ENCODE data around the gene HOXA11. TPM values are rescaled to one million over a fixed set of nuclear protein-coding genes. Genes with fewer than 3 reads are reported as not detected.

Gene HOXA11
- total RNA-seq, 1 donor from 2014 or later, result not detected

GRCh38 chr7:27164045-27164366 is 21.0 kb downstream of the HOXA11 start:
- Mint-ChIP-seq H3K4me1 (ENCODE audit: unreplicated experiment) (peaks cover 31% of the 10 kb centered on the region), H3K27me3 (ENCODE audit: unreplicated experiment) (peaks cover 36% of the 10 kb centered on the region), H3K4me3 (ENCODE audit: unreplicated experiment) (no peak overlapping the region), H3K9me3 (ENCODE audit: unreplicated experiment) (no peaks in the 10 kb centered on the region), H3K27ac (ENCODE audit: unreplicated experiment) (no peak overlapping the region), H3K36me3 (ENCODE audit: low read depth, unreplicated experiment) (peaks cover 4% of the 10 kb centered on the region)
- TF ChIP-seq, protein P1, sequence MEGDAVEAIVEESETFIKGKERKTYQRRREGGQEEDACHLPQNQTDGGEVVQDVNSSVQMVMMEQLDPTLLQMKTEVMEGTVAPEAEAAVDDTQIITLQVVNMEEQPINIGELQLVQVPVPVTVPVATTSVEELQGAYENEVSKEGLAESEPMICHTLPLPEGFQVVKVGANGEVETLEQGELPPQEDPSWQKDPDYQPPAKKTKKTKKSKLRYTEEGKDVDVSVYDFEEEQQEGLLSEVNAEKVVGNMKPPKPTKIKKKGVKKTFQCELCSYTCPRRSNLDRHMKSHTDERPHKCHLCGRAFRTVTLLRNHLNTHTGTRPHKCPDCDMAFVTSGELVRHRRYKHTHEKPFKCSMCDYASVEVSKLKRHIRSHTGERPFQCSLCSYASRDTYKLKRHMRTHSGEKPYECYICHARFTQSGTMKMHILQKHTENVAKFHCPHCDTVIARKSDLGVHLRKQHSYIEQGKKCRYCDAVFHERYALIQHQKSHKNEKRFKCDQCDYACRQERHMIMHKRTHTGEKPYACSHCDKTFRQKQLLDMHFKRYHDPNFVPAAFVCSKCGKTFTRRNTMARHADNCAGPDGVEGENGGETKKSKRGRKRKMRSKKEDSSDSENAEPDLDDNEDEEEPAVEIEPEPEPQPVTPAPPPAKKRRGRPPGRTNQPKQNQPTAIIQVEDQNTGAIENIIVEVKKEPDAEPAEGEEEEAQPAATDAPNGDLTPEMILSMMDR (IDR thresholded peaks at IDR 0.05; ENCODE audit: unreplicated experiment), result no peak
- no peak for DNase-seq (ENCODE audit: low spot score)

GRCh38 chr7:27163288-27164044 is 21.6 kb downstream of the HOXA11 start:
- no peak overlapping the region for H3K27ac Mint-ChIP-seq (ENCODE audit: unreplicated experiment)
- H3K4me1 Mint-ChIP-seq (ENCODE audit: unreplicated experiment), result peaks cover 26% of the 10 kb centered on the region
- H3K36me3 Mint-ChIP-seq (ENCODE audit: low read depth, unreplicated experiment), result peaks cover 4% of the 10 kb centered on the region
- DNase-seq (ENCODE audit: low spot score), result no peak
- TF ChIP-seq, protein P1 (IDR thresholded peaks at IDR 0.05; ENCODE audit: unreplicated experiment), result no peak
- no peaks in the 10 kb centered on the region for H3K9me3 Mint-ChIP-seq (ENCODE audit: unreplicated experiment)
- H3K4me3 Mint-ChIP-seq (ENCODE audit: unreplicated experiment), result no peak overlapping the region
- peaks cover 34% of the 10 kb centered on the region for H3K27me3 Mint-ChIP-seq (ENCODE audit: unreplicated experiment)

DNA sequence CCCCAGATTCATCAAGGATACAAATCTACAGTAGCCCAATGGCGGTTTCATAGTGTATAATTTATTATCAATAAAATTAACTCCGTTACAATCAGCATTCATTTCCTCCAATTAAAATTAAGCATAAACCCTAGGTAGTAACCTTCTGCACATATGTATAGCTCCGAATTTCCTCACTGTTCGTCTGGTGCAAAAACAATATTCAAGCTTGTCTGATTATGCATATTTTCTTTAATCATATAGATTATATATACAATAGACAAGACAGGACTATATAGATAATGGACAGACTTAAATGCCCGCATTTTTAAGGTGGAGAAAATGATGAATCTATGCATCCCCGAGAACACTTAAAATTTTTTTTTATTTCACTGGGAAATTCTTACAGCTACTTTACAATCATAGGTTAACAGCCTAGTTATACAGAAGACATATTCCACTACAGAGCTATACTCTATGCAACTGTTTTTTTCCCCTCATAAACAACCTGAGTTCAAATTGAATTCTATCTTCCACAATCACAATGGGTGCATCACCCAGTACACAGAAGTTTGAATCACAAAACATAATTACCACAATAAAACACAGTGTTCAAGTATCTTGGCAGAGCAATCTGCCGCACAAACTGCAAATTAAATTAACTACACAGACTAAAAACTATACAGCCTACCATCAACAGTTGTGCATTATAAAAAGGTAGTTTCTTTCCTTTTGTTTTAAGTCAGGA is 22.3 kb downstream of the HOXA11 start:
- H3K36me3 Mint-ChIP-seq (ENCODE audit: low read depth, unreplicated experiment), result peaks cover 4% of the 10 kb centered on the region
- H3K4me1 Mint-ChIP-seq (ENCODE audit: unreplicated experiment), result peaks cover 19% of the 10 kb centered on the region
- no peak for DNase-seq (ENCODE audit: low spot score)
- H3K27me3 Mint-ChIP-seq (ENCODE audit: unreplicated experiment), result peaks cover 33% of the 10 kb centered on the region
- H3K27ac Mint-ChIP-seq (ENCODE audit: unreplicated experiment), result no peak overlapping the region
- TF ChIP-seq, protein P1 (IDR thresholded peaks at IDR 0.05; ENCODE audit: unreplicated experiment), result no peak
- H3K9me3 Mint-ChIP-seq (ENCODE audit: unreplicated experiment), result no peaks in the 10 kb centered on the region
- H3K4me3 Mint-ChIP-seq (ENCODE audit: unreplicated experiment), result no peak overlapping the region

DNA sequence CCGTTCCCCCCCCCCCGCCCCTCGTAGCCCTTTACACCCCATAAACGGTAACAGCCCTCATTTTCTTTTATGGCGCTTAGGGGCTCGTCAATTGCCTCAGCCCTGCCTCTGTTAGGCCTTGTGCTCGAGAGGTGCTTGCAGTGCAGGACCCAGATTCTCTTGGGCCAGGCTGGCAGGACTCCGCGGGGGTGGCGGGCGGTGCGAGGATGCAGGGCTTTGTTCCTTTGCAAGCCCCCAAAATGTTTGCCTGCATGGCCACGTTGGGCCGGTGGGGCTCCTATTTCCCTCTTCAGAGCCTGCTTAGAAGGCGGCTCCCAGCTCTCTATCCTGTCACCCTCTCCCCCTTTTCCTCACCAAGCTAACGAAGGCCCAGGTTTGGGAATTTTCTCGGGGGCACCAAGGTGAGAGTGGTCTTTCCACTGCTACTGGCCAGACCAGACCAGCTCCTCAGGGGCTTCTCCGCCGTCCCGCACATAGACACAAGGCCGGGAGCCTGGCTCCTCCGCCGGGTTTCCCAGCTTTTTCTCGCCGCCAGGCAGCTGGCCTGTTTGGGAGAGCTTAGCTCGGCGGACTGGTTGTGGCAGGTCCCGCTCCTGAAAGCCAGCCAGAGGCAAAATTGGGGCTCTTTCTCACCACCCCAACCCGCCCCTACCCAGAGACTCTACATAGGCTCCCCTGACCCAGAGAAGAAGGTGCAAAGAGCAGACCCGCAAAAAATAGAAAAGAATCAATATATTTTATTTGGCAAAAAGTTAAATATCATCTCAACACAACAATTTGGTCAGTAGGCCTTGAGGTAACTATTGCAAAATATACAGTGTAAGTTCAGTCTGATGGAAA is 23.1 kb downstream of the HOXA11 start:
- no peak for DNase-seq (ENCODE audit: low spot score)
- Mint-ChIP-seq H3K9me3 (ENCODE audit: unreplicated experiment) (no peaks in the 10 kb centered on the region), H3K4me3 (ENCODE audit: unreplicated experiment) (no peak overlapping the region), H3K36me3 (ENCODE audit: low read depth, unreplicated experiment) (peaks cover 4% of the 10 kb centered on the region), H3K27me3 (ENCODE audit: unreplicated experiment) (peaks cover 35% of the 10 kb centered on the region), H3K4me1 (ENCODE audit: unreplicated experiment) (peaks cover 13% of the 10 kb centered on the region), H3K27ac (ENCODE audit: unreplicated experiment) (no peak overlapping the region)
- TF ChIP-seq, protein P1 (IDR thresholded peaks at IDR 0.05; ENCODE audit: unreplicated experiment), result no peak
